Cardiac fibroblast (primary cell): ENCODE measurements around the gene GGT6.

Experiments
- DNase-seq, 2 donors: peaks; one replicate each; pipeline versions ENCODE4 v3.0.0 to v3.0.0-alpha.2; 2010; ENCODE audit warnings: low read depth in 2 of 2
- H3K4me3 ChIP-seq, 2 donors: replicated peaks in 1 of 2; 1 replicate in 1 of 2; 2 replicates in 1 of 2; pipeline ENCODE4 v1.5.1; 2011; ENCODE audit warnings: low read depth in 2 of 2, low read length in 2 of 2, mild to moderate bottlenecking in 2 of 2, moderate library complexity in 1 of 2
- TF ChIP-seq, protein P1 (sequence below): IDR thresholded peaks from one replicate; pipeline ENCODE4 v1.5.1; 2011; ENCODE audit warnings: low read depth, mild to moderate bottlenecking, low read length, inconsistent platforms

GGT6 gene

DNA sequence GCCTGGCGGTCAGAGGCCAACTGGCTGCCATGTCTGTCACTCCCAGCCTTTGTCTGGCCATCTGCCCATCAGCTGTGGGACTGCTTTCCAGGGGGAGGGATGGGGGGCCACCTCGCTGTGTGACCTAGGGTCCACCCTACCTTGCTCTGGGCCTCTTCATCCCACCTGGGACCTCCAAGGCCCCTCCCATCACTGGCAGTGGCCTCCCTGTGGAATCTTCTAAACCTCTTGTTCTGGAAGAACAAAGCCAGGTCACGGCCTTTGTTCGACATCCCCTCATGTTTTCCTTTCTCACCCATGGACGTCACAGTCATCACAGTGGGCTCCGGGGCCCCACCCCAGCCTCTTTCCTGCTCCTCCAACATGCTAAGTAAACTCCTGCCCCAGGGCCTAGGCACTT is 37.7 kb downstream of the GGT6 start:
- DNase-seq = no peak
- TF ChIP-seq, protein P1, sequence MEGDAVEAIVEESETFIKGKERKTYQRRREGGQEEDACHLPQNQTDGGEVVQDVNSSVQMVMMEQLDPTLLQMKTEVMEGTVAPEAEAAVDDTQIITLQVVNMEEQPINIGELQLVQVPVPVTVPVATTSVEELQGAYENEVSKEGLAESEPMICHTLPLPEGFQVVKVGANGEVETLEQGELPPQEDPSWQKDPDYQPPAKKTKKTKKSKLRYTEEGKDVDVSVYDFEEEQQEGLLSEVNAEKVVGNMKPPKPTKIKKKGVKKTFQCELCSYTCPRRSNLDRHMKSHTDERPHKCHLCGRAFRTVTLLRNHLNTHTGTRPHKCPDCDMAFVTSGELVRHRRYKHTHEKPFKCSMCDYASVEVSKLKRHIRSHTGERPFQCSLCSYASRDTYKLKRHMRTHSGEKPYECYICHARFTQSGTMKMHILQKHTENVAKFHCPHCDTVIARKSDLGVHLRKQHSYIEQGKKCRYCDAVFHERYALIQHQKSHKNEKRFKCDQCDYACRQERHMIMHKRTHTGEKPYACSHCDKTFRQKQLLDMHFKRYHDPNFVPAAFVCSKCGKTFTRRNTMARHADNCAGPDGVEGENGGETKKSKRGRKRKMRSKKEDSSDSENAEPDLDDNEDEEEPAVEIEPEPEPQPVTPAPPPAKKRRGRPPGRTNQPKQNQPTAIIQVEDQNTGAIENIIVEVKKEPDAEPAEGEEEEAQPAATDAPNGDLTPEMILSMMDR = no peak

DNA sequence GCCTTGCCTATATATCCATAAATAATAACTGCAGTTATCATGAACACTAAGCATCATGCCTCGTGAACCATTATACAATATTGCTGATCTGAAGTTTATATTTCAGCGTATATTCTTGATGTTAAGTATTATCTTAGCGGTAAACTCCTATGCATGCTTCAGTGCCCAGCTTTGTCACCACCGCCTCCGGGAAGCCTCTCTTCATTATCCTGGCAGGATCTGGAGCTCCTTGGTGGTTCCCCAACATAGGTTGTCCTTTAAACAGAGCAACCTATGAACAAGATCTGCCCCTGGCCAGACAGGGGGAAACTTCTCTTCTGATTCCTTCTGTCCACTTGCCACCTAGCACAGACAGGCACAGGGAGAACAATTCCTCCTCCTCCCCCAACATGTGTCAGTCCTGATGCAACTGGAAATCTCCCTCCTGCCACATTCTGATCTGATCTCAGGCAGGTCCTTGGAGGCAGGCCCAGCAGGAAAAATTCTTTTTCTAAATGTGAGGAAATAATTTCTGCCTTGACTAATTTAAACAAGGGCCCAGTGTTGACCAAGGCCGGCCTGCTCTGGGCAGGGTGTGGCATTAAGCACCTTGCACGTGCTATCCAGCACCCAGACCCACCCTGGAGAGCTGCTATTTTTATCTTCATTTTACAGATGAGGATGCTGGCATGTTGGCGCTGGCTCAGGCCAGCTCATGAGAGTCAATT is 39.3 kb downstream of the GGT6 start:
- DNase-seq = peak; percentile 19 to 41
- TF ChIP-seq, protein P1 = no peak
- no peak overlapping the region for H3K4me3 ChIP-seq

More for the DNA sequence above, 37.7 kb downstream of the GGT6 start:
- no peak overlapping the region for H3K4me3 ChIP-seq

DNA sequence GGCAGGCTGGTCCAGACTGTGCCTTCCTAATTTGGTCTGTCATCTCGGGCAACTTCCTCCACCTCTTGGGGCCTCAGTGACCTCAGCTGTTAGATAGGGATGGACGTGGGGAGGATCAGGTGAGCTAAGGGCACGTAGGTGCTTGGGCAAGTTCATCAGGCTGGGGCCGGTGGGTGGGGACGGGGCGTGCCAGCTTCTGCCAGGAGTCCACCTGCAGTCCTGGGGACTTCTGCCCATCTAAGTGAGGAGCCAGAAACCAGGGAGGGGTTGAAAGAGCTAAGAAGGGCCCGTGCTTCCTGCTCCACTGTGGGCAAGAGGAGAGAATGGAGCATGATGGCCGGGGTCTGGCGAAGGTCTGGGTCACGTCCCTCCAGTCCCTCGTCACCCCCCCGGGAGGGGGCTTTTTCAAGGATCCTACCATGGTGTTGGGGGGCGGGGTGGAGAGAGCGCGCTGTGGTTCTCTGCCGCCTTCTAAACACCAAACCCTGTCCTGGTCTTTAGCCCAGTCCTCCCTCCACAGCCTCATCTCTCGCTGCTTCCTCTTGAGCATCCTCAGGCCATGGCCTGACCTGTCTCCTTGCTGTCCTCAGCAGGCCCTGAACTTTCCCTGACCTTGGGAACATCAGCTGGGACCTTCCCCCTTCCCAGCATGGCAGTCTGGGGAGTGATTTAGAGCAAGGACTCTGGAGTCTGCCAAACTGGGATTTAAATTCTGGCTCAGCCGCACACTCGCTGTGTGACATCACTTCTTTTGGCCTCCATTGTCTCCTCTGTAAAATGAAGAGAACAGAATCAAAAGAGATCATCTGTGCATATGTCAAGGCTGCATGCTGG is 40.1 kb downstream of the GGT6 start:
- TF ChIP-seq, protein P1 = no peak
- DNase-seq = no peak

DNA sequence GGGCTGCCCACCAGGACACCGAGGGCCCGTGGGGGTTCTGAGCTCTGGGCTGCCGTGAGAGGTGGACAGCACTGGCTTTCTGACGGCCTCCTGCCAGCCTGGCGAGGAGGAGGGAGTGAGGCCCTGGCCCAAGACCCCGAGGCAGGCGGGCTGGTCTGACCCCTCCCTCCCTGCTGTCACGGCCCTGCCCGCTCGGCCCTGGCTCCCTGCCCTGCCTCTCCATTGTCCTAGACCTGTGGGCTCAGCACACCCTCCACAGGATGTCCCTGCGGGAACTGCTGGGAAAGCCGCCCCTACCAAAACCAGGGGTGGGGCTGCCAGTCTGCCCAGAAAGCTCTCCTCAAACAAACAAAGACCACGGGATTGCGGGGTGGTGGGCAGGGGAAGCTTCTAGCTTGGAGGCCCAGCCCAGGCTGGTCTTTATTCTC is 41.0 kb downstream of the GGT6 start:
- no peak for DNase-seq
- H3K4me3 ChIP-seq = no peak overlapping the region
- TF ChIP-seq, protein P1 = no peak

More for the DNA sequence above, 40.1 kb downstream of the GGT6 start:
- H3K4me3 ChIP-seq = no peak overlapping the region

DNA sequence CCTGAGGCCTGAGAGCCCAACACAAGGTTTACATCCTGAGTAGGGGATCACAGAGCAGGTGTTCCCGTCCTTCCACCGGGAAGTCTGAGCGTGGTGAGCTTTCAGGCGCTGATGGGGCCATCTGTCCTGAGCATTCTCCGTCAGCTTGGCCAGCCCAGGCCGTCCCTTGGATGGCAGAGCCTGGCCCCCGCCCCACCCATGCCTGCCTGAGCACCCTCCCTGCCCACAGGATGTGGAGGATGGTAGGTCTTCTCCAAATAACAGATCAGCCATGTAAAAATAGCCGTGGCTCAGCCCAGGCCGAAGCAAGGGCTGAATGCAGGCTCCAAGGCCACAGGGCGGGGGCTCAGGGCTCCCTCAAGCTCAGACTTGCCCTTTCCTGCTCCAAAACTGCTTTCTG is 41.5 kb downstream of the GGT6 start:
- H3K4me3 ChIP-seq = no peak overlapping the region
- TF ChIP-seq, protein P1 = no peak
- no peak for DNase-seq

DNA sequence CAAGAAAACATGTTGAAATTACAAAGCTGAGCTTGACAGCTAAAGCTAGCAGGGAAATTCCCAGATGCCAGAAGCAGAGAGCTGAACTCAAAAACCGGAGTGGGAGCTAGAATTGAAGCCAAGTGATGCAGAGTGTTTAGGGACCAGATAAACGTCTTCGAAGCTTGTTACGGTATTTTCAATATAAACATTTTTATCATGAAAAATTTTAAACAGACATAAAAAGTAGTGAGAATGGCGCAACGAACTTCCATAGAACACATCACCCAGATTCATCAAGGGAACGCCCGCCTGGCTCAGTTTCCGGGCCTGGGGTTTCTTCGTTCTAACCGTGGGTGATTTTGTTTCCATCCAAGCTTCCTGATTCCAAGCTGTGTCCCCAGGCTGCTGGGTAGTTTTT is 43.6 kb downstream of the GGT6 start:
- TF ChIP-seq, protein P1 = no peak
- peak; percentile 11 to 50 for DNase-seq

More for the DNA sequence above, 43.6 kb downstream of the GGT6 start:
- no peak overlapping the region for H3K4me3 ChIP-seq
